ENCODE results near the gene CAMKMT.
"Not testable (repeated sequence)": the region's sequence is repeated elsewhere in the genome, so short reads cannot be mapped to it uniquely, and the experiment has no call there.

Gene CAMKMT

GRCh38 chr2:44495544-44495943, 133.8 kb downstream of the CAMKMT start:
- in situ Hi-C loops (cut with MboI; ENCODE audit: low sequenced_read_pairs) = loop anchor here (25.0 kb wide), 1 partner anchor 458 kb away; no protein-coding TSS in a partner anchor

DNA sequence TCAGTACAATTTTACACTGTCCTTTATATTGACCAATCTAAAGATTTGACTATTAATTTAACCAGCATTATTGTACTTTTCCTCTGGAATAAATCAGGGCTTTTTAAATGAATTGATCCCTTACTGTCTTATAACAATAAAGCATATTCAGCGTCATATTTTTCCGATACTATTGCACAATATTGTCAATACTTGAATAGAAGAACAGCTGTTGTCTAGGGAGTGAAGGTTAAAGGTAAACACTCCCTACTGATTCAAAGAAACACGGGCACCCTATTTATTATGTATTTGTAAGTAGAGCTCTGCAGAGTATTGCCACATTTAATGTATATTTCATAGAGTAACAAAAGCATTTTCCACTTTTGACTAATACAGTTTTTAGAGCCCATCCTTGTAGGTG, 134.4 kb downstream of the CAMKMT start:
- in situ Hi-C loops (cut with MboI; ENCODE audit: low sequenced_read_pairs) = loop anchor here (25.0 kb wide), 1 partner anchor 459 kb away; no protein-coding TSS in a partner anchor

DNA sequence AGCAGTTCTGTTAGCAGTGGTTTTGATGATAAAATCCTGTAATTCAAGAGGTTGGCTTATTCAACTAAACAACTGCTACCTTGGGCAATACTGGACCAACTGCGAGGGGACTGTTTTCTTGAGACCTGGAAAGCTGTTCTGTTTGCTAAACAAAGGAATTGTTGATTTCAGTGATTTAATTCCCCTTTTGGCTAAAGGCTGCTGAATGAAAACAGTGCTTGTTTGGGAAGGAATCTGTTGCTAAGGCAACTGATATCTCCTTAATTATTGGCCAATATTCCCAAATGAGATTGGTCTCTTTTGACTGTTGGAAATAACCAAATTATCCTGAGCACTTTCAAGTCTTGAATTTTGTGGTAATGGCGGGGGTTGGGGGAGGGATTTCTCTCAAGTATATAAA, 136.8 kb downstream of the CAMKMT start:
- in situ Hi-C loops (cut with MboI; ENCODE audit: low sequenced_read_pairs) = loop anchor here (25.0 kb wide), 1 partner anchor 461 kb away; no protein-coding TSS in a partner anchor

- in situ Hi-C loops (cut with MboI; ENCODE audit: low sequenced_read_pairs) = not testable (repeated sequence)
Measured at GRCh38 chr2:44505664-44506063, 143.9 kb downstream of the CAMKMT start.

- in situ Hi-C loops (cut with MboI; ENCODE audit: low sequenced_read_pairs) = no loop called here
Measured at GRCh38 chr2:44510246-44510645, 148.5 kb downstream of the CAMKMT start.

GRCh38 chr2:44515416-44515815, 153.7 kb downstream of the CAMKMT start:
- in situ Hi-C loops (cut with MboI; ENCODE audit: low sequenced_read_pairs) = no loop called here

GRCh38 chr2:44519026-44519425, 157.3 kb downstream of the CAMKMT start:
- in situ Hi-C loops (cut with MboI; ENCODE audit: low sequenced_read_pairs) = no loop called here

DNA sequence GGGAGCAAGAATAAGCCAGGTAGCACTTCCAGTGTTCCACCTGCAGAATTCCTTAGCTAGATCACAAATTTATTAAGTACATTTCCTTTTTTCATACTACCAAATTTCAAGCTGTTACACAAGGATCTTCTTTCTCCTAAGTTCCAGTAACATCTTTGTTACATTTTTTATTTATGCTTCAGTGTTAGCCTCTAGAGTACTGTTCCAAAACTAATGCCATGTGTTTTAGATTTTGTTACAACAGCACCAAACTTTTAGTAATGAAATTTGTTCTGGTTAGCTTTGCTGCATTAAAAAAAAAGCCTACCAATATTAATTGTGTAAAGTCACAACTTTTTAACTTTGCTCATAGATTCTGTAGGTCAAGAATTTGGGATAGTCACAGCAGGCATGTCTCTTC, 161.1 kb downstream of the CAMKMT start:
- in situ Hi-C loops (cut with MboI; ENCODE audit: low sequenced_read_pairs) = no loop called here

GRCh38 chr2:44524347-44524926, 162.7 kb downstream of the CAMKMT start:
- in situ Hi-C loops (cut with MboI; ENCODE audit: low sequenced_read_pairs) = no loop called here

DNA sequence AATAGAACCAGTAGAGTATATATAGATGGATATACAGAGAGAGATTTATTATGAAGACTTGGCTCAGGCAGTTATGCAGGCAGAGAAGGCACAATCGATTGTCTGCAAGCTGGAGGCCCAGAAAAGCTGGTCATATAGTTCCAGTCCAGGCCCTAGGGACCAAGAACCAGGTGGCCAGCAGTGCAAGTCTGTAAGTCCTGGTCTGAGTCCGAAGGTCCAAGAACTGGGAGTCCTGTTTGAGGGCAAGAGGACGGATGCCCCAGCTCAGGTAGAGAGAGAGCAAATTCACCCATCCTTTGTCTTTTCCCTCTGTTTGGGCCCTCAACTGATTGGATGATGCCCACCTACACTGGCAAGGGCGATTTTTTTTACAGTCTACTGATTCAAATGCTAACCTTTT, 164.6 kb downstream of the CAMKMT start:
- in situ Hi-C loops (cut with MboI; ENCODE audit: low sequenced_read_pairs) = no loop called here

GRCh38 chr2:44528595-44528994, 166.8 kb downstream of the CAMKMT start:
- in situ Hi-C loops (cut with MboI; ENCODE audit: low sequenced_read_pairs) = no loop called here

DNA sequence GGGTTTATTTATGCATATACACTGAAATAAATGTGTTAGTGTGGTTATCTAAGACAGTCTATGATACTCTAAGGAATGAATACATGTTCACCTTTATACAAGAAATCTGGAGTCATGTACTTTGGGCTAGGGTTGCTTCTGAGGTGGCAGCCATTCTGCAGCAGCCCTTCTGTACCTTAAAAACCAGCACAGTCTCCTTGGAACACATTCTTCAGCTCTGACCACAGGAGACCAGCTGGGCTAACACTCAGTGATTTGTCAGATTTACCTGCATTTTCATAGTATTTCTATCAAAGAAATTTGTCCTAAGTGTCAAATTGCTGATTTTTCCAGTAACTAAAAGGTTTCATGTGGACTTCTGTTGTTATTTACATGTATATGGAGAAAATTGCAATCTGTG, 167.7 kb downstream of the CAMKMT start:
- in situ Hi-C loops (cut with MboI; ENCODE audit: low sequenced_read_pairs) = no loop called here

DNA sequence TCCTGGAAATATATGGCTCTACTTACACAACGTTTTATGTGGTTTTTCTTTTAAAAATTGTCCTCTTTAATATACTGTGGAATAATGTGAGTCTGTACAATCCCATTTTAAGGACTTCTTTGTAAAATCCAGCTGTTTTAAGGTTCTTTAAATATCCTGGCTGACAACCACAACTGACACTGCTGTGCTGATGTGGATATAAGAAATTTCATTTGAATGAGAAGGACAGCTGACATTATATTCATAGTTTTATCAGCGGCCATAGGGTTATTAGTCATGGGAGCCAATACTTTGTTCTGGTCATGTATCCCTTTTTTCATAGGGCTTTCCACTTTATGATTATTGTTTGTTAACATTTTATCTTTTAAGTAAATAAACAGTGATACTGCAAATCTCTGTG, 169.5 kb downstream of the CAMKMT start:
- in situ Hi-C loops (cut with MboI; ENCODE audit: low sequenced_read_pairs) = no loop called here

GRCh38 chr2:44532031-44532430, 170.3 kb downstream of the CAMKMT start:
- in situ Hi-C loops (cut with MboI; ENCODE audit: low sequenced_read_pairs) = no loop called here

- in situ Hi-C loops (cut with MboI; ENCODE audit: low sequenced_read_pairs) = no loop called here
Measured at GRCh38 chr2:44533508-44533907, 171.8 kb downstream of the CAMKMT start.

DNA sequence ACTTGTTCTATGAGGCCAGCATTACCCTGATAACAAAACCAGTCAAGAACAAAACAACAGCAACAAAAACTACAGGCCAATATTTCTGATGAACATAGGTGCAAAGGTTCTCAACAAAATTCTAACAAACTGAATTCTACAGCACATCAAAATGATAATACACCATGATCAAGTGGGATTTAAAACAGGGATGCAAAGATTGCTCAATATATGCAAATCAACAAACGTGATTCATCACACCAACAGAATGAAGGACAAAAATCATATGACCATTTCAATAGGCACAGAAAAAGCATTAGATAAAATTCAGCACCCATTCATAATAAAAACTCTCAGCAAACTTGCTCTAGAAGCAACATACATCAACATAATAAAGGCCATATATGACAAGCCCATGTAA, 173.6 kb downstream of the CAMKMT start:
- in situ Hi-C loops (cut with MboI; ENCODE audit: low sequenced_read_pairs) = no loop called here

GRCh38 chr2:44537264-44537663, 175.5 kb downstream of the CAMKMT start:
- in situ Hi-C loops (cut with MboI; ENCODE audit: low sequenced_read_pairs) = no loop called here

DNA sequence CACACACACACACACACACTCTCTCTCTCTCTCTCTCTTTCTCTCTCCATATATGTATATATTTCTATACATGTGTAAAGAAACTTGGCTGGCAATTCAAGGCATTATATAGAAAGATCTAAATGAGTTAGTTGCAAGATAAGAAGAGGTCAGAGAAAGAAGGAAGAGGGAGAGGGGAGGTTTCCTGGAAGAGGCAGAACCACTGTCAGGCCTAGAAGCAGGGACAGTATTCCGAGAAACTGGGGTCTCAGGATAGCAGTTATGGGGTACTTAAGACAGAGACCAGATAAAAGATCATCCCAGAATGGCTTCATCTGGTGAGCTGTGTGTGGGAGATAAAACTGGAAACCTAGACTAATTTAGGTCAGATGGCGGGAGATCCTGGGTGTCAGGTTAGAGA, 180.8 kb downstream of the CAMKMT start:
- in situ Hi-C loops (cut with MboI; ENCODE audit: low sequenced_read_pairs) = no loop called here

DNA sequence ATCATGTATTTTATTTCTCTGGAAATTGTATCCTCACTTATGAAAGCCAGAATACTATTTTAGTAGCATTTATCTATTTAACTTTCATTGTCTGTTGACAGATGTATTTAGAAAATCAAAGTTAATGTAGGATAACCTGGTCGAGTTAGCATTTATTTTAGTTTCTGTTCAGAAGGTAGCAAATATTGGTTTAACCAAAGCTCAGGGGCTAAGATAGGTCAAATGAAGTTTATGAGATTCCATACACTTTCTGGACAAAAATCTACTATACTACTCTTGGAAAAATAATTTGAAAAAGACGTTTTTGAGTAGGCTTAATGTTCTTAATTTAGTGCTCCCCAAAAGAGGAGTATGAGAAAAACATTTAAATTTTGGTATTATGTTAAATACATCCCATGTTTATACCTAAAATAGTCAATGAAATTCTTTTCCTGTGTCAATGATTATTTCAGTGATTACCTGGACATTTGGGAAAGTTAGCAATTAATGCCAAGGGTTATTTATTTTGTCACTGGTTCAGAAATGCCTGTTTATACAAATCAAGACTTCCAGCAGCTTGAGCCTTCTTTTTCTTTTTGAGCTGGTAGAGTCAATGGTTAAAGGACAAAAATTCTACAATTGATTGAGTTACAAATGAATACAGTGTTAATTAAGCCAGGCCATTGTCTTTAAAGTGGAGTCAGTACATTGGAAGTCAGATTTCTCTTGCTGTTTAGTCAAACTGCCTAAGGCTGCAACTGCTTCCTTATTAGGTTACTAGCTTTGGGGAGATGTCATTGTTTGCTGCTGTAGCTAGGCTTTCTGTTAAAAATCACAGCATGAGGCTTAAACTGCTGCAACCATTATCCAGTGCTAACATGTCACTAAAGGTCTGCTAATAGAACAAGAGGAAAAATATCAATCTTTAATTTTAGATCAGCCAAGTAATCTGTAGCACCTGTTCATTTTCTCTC, 182.3 kb downstream of the CAMKMT start:
- in situ Hi-C loops (cut with MboI; ENCODE audit: low sequenced_read_pairs) = no loop called here

DNA sequence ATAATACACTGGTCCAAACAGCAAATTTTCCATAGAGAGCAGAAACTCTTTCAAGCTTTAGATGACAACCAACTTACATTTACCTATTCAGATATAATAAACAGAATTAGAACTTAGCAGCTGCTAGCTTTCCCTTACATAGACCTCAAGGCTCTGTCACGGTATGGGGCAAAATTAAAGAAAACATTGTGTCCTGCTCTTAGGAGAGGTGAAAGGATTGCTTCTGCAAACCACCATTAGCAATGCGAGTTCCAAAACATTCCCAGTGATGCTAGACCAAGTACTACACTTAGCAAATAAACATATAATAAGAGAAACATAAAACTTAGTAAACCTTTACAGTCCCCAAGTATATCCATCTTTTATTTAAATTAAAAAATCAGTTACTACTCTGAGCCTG, 183.3 kb downstream of the CAMKMT start:
- in situ Hi-C loops (cut with MboI; ENCODE audit: low sequenced_read_pairs) = no loop called here

DNA sequence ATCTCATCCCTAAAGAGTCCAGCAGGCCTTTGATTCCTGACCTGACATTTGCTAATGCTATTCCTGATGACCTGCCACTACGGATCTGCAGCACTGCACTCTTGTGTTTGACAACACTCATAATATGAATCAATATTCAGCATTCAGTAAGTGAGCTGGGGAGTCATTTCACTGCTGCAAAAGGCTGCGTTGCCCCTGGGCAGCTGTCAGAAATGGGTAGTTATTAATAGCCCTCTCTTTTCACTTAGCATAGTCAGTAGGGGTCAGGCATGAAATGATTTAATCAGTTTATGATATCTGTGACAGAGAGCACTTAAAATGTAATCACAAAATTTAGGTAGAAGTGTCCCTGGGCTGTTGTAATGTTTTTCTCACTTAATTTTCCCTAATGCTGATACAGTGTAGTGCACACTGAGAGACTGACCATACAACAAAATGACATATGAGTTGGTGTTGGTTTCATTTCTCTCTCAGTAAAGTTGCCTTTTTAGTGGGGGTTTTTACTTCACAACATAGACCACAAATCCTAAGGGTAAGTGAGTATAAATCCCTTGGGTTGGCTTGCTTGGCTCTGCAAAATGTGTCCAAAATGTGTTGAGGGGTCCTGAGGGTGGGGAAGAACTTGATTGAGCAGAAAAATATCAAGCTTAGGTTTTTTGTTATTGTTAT, 184.8 kb downstream of the CAMKMT start:
- in situ Hi-C loops (cut with MboI; ENCODE audit: low sequenced_read_pairs) = no loop called here

DNA sequence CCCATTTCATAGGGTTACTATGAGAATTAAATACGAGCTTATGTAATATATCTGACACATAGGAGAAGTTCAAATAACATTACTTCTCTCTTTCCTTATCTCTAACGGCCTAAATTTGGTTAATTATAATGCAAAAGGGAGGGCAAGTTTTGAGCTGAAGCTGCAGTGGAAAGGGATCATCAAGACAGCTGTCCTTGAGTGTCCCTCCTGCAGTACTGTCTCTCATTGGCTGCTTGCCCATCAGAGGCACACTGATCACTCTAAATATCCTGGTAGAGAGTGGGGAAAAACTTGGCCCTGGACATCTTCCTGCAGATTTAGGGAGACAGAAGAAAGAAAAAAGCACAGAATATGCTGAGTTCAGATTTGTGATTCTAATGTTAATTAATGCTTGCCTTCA, 186.0 kb downstream of the CAMKMT start:
- in situ Hi-C loops (cut with MboI; ENCODE audit: low sequenced_read_pairs) = no loop called here
